GM12878 (cell line): ENCODE measurements around the gene PPARA. TPM values are rescaled to one million over a fixed set of nuclear protein-coding genes. Genes with fewer than 3 reads are reported as not detected.

Source experiments
- ATAC-seq: fragments of 200-7000 bp; cut with Tn5 transposase; 3 replicates; pipeline ENCODE4 v1.9.1; 2020; ENCODE audit warnings: mild to moderate bottlenecking, moderate library complexity
- BruUV-seq: library from RNA; stranded (reverse); fragments of 400-500 nt; replicated peaks from 2 replicates; lab custom pipeline; 2021; lab: Mats Ljungman, UMichigan
- CTCF ChIA-PET: fragments of 300-600 bp; sonication (Branson Sonifier 250); formaldehyde crosslinking; extraction: SDS; loops from one replicate; lab custom pipeline; 2021; ENCODE audit warnings: inconsistent platforms; lab: Yijun Ruan, JAX
- POLR2A ChIA-PET: fragments of 350-600 bp; formaldehyde crosslinking; extraction: SDS; loops from one replicate; lab custom pipeline; 2021; ENCODE audit warnings: inconsistent platforms; lab: Charles Lee
- RAD21 ChIA-PET: fragments of 300-600 bp; sonication (Branson Sonifier 250); formaldehyde crosslinking; loops from one replicate; lab custom pipeline; 2023; ENCODE audit warnings: antibody characterized with exemption; ENCODE audit not compliant: unreplicated experiment; lab: Charles Lee
- SMC1A ChIA-PET: fragments of 300-600 bp; sonication (Branson Sonifier 250); formaldehyde crosslinking; loops from one replicate; lab custom pipeline; 2023; ENCODE audit not compliant: unreplicated experiment, uncharacterized antibody; lab: Charles Lee
- DNase-seq: peaks from one replicate; pipeline ENCODE4 v3.0.0-alpha.2; 2011; ENCODE audit warnings: low read depth, low spot score
- FAIRE-seq: peaks from 3 replicates; lab custom pipeline; 2011; peaks lifted over from hg19 to GRCh38; lab: Jason Lieb, UNC
- H2AFZ ChIP-seq: 2 replicates; pipeline ENCODE4 v1.6.0; 2011; ENCODE audit warnings: low read depth, low read length, control low read depth; ENCODE audit not compliant: control insufficient read depth
- H3K27ac ChIP-seq: 2 replicates; pipeline ENCODE4 v1.5.1; 2011; ENCODE audit warnings: control low read depth; ENCODE audit not compliant: control insufficient read depth, insufficient read depth
- H3K27me3 ChIP-seq, 2 experiments: replicated peaks in 1 of 2; 2 replicates each; pipeline versions ENCODE4 v1.6.0 to v1.6.1; 2011; ENCODE audit warnings: low read length in 1 of 2; ENCODE audit not compliant: control insufficient read depth in 2 of 2, insufficient read depth in 2 of 2
- H3K36me3 ChIP-seq, 2 experiments: 2 replicates each; pipeline ENCODE4 v1.5.1; 2011; ENCODE audit warnings: low read length in 1 of 2; ENCODE audit not compliant: control insufficient read depth in 2 of 2, insufficient read depth in 2 of 2
- H3K4me1 ChIP-seq: 2 replicates; pipeline ENCODE4 v1.6.1; 2011; ENCODE audit warnings: mild to moderate bottlenecking, low read length, moderate library complexity, mixed read lengths; ENCODE audit not compliant: control insufficient read depth, insufficient read depth
- H3K4me2 ChIP-seq: 2 replicates; pipeline ENCODE4 v1.6.0; 2011; ENCODE audit warnings: control low read depth; ENCODE audit not compliant: control insufficient read depth, insufficient read depth
- H3K4me3 ChIP-seq: fragments of 200-600 bp; sonication (generic); 2 replicates; pipeline ENCODE4 v1.5.1; 2016
- H3K79me2 ChIP-seq: 2 replicates; pipeline ENCODE4 v1.6.0; 2011; ENCODE audit warnings: low read length; ENCODE audit not compliant: control insufficient read depth, insufficient read depth
- H3K9ac ChIP-seq: 2 replicates; pipeline ENCODE4 v1.8.0; 2011; ENCODE audit warnings: low read length, control low read depth, mixed read lengths; ENCODE audit not compliant: control insufficient read depth, insufficient read depth
- H3K9me3 ChIP-seq: replicated peaks from 3 replicates; pipeline ENCODE4 v1.5.1; 2011; ENCODE audit warnings: mild to moderate bottlenecking, low read length; ENCODE audit not compliant: control insufficient read depth, insufficient read depth
- H4K20me1 ChIP-seq: 2 replicates; pipeline ENCODE4 v1.6.0; 2011; ENCODE audit not compliant: control insufficient read depth, insufficient read depth
- KAT2A ChIP-seq: conservative IDR thresholded peaks from 2 replicates; pipeline ENCODE4 v1.6.1; 2011; ENCODE audit warnings: low read depth, low read length; ENCODE audit not compliant: control insufficient read depth
- MTA3 ChIP-seq: IDR thresholded peaks from 2 replicates; pipeline ENCODE4 v1.6.1; 2012; ENCODE audit warnings: low read length, inconsistent platforms, borderline replicate concordance
- NFYB ChIP-seq: IDR thresholded peaks from 2 replicates; pipeline ENCODE4 v1.6.1; 2011; ENCODE audit warnings: low read depth, mild to moderate bottlenecking, low read length, improper control_type of control experiment, moderate library complexity; ENCODE audit not compliant: insufficient read depth
- PML ChIP-seq: IDR thresholded peaks from 2 replicates; pipeline ENCODE4 v1.6.1; 2012; ENCODE audit warnings: low read length, inconsistent platforms
- SIX5 ChIP-seq: IDR thresholded peaks from 2 replicates; pipeline ENCODE4 v1.6.1; 2011; ENCODE audit warnings: mild to moderate bottlenecking, low read depth, low read length, moderate library complexity; ENCODE audit not compliant: severe bottlenecking
- STAT1 ChIP-seq: fragments of 450-650 bp; conservative IDR thresholded peaks from 2 replicates; pipeline ENCODE4 v1.6.1; 2014; ENCODE audit warnings: antibody characterized with exemption, mild to moderate bottlenecking
- ZSCAN29 ChIP-seq: fragments of 450-650 bp; IDR thresholded peaks from 2 replicates; pipeline ENCODE4 v1.6.1; 2017; ENCODE audit warnings: mild to moderate bottlenecking, moderate library complexity
- WGBS: methylation state at CpG from one replicate; pipeline ENCODE4 v1.1.6; 2016; ENCODE audit warnings: low lambda C conversion rate; ENCODE audit not compliant: insufficient replicate concordance, insufficient coverage; ENCODE audit errors: missing lambda C conversion rate; 5-methylcytosine and 5-hydroxymethylcytosine counted together
- in situ Hi-C: fragments of 300-500 bp; cut with MboI; formaldehyde crosslinking; loops from 9 replicates; pipeline ENCODE4 v1.14.3; 2018; ENCODE audit warnings: mixed read lengths
- intact Hi-C: fragments of 100-400 bp; cut with micrococcal nuclease; formaldehyde crosslinking; loops from one replicate; pipeline ENCODE4 v1.14.2; 2022; ENCODE audit not compliant: unreplicated experiment
- polyA plus RNA-seq, 11 experiments: library from polyadenylated mRNA; depleted of rRNA in 4 of 11; unstranded in 6 of 11; stranded (reverse) in 5 of 11; fragments of >200 nt; fragmentation: Nextera tagmentation in 4 of 11; fragmentation: Illumina TruSeq in 1 of 11; extraction: Ambion mirVana in 4 of 11; extraction: Trizol in 1 of 11; gene quantifications; 1 replicate in 1 of 11; 2 replicates in 10 of 11; pipeline versions ENCODE4 v1.2.1 to v1.2.3, GENCODE V29; 2011 to 2016; ENCODE audit warnings: inconsistent platforms in 2 of 11, missing spikeins in 2 of 11, low read depth in 1 of 11
- total RNA-seq, 4 experiments: library from RNA; depleted of rRNA in 3 of 4; stranded (reverse); fragments of >200 nt in 3 of 4; fragmentation: Illumina TruSeq in 1 of 4; extraction: Trizol in 1 of 4; gene quantifications; 2 replicates each; pipeline versions ENCODE4 v1.2.1 to v1.2.3, GENCODE V29; 2013 to 2021
- TF ChIP-seq, protein P1 (sequence below): fragments of 450-650 bp; IDR thresholded peaks from 2 replicates; pipeline ENCODE4 v1.6.1; 2017; ENCODE audit warnings: mild to moderate bottlenecking, moderate library complexity
- TF ChIP-seq, protein P2 (sequence below): fragments of 450-650 bp; IDR thresholded peaks from 2 replicates; pipeline ENCODE4 v1.6.1; 2018; ENCODE audit warnings: borderline replicate concordance, mild to moderate bottlenecking; ENCODE audit not compliant: partially characterized antibody
- TF ChIP-seq, protein P3 (sequence below): fragments of 450-650 bp; IDR thresholded peaks from 2 replicates; pipeline ENCODE4 v1.6.1; 2017; ENCODE audit warnings: mild to moderate bottlenecking, moderate library complexity

PPARA gene
- total and polyA plus RNA-seq, 10 of the 15 experiments (the other 5 are each of a cell fraction or from before 2014, with no cell fraction given), result 0.72 to 10.4 (median 4.6) TPM

DNA sequence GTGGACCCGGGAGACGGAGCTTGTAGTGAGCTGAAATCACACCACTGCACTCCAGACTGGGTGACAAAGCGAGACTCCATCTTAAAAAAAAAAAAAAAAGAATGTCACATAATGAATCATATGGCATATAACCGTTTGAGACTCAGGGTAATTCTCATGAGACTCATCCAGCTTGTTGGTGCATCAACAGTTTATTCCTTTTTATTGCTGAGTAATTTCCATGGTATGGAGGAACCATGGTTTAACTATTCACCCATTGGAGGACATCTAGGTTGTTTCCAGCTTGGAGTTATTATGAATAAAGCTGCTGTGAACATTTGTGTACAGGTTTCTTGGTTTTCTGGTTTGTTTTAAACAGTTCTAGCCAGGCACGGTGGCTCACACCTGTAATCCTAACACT, 25.3 kb downstream of the PPARA start (continued):
- TF ChIP-seq, protein P1, sequence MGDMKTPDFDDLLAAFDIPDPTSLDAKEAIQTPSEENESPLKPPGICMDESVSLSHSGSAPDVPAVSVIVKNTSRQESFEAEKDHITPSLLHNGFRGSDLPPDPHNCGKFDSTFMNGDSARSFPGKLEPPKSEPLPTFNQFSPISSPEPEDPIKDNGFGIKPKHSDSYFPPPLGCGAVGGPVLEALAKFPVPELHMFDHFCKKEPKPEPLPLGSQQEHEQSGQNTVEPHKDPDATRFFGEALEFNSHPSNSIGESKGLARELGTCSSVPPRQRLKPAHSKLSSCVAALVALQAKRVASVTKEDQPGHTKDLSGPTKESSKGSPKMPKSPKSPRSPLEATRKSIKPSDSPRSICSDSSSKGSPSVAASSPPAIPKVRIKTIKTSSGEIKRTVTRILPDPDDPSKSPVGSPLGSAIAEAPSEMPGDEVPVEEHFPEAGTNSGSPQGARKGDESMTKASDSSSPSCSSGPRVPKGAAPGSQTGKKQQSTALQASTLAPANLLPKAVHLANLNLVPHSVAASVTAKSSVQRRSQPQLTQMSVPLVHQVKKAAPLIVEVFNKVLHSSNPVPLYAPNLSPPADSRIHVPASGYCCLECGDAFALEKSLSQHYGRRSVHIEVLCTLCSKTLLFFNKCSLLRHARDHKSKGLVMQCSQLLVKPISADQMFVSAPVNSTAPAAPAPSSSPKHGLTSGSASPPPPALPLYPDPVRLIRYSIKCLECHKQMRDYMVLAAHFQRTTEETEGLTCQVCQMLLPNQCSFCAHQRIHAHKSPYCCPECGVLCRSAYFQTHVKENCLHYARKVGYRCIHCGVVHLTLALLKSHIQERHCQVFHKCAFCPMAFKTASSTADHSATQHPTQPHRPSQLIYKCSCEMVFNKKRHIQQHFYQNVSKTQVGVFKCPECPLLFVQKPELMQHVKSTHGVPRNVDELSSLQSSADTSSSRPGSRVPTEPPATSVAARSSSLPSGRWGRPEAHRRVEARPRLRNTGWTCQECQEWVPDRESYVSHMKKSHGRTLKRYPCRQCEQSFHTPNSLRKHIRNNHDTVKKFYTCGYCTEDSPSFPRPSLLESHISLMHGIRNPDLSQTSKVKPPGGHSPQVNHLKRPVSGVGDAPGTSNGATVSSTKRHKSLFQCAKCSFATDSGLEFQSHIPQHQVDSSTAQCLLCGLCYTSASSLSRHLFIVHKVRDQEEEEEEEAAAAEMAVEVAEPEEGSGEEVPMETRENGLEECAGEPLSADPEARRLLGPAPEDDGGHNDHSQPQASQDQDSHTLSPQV, result no peak
- TF ChIP-seq, protein P2, sequence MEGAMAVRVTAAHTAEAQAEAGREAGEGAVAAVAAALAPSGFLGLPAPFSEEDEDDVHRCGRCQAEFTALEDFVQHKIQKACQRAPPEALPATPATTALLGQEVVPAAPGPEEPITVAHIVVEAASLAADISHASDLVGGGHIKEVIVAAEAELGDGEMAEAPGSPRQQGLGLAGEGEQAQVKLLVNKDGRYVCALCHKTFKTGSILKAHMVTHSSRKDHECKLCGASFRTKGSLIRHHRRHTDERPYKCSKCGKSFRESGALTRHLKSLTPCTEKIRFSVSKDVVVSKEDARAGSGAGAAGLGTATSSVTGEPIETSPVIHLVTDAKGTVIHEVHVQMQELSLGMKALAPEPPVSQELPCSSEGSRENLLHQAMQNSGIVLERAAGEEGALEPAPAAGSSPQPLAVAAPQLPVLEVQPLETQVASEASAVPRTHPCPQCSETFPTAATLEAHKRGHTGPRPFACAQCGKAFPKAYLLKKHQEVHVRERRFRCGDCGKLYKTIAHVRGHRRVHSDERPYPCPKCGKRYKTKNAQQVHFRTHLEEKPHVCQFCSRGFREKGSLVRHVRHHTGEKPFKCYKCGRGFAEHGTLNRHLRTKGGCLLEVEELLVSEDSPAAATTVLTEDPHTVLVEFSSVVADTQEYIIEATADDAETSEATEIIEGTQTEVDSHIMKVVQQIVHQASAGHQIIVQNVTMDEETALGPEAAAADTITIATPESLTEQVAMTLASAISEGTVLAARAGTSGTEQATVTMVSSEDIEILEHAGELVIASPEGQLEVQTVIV, result no peak
- TF ChIP-seq STAT1, result no peak
- TF ChIP-seq KAT2A, result no peak

DNA sequence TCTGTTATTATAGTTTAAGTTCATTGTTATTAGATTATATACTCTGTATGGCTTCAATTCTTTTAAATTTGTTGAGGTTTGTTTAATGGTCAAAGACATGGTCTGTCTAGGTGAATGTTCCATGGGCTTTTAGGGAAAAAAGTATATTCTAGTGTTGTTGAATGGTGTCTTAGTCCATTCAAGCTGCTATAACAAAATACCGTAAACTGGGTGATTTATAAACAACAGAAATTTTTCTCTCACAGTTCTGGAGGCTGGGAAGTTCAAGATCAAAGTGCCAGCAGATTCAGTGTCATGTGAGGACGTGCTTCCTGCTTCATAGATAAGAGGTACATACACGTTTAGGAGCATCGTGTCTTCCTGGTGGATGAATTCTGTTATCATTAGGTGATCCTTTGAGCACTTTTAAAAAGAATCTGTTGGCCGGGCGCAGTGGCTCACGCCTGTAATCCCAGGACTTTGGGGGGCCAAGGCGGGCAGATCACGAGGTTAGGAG, 26.2 kb downstream of the PPARA start:
- Histone ChIP-seq H3K9me3 (peaks cover 9% of the 10 kb centered on the region), H3K36me3 (peaks cover 0 to 6% of the 10 kb centered on the region in 2 experiments; a peak in 3 of 4 replicates), H3K4me1 (no peaks in the 10 kb centered on the region; the same call in 1 of the 2 replicates), H3K4me3 (no peak overlapping the region), H3K79me2 (no peaks in the 10 kb centered on the region), H3K9ac (no peak overlapping the region), H3K27ac (no peak overlapping the region), H3K27me3 (no peaks in the 10 kb centered on the region), H2AFZ (no peak overlapping the region), H3K4me2 (no peak overlapping the region), H4K20me1 (no peaks in the 10 kb centered on the region)
- no TSS peak for BruUV-seq
- DNase-seq (no peak), ATAC-seq (no peak), FAIRE-seq (no peak)
- ChIA-PET POLR2A (no interaction called here), SMC1A (no interaction called here), CTCF (no interaction called here), RAD21 (no interaction called here)
- WGBS, result 100% methylated on average over 7 of the region's 9 CpGs
- in situ Hi-C loops, result no loop called here
- intact Hi-C loops, result no loop called here
- TF ChIP-seq PML (no peak), ZSCAN29 (no peak), SIX5 (no peak), MTA3 (no peak), NFYB (no peak), KAT2A (no peak)
- TF ChIP-seq, protein P3, sequence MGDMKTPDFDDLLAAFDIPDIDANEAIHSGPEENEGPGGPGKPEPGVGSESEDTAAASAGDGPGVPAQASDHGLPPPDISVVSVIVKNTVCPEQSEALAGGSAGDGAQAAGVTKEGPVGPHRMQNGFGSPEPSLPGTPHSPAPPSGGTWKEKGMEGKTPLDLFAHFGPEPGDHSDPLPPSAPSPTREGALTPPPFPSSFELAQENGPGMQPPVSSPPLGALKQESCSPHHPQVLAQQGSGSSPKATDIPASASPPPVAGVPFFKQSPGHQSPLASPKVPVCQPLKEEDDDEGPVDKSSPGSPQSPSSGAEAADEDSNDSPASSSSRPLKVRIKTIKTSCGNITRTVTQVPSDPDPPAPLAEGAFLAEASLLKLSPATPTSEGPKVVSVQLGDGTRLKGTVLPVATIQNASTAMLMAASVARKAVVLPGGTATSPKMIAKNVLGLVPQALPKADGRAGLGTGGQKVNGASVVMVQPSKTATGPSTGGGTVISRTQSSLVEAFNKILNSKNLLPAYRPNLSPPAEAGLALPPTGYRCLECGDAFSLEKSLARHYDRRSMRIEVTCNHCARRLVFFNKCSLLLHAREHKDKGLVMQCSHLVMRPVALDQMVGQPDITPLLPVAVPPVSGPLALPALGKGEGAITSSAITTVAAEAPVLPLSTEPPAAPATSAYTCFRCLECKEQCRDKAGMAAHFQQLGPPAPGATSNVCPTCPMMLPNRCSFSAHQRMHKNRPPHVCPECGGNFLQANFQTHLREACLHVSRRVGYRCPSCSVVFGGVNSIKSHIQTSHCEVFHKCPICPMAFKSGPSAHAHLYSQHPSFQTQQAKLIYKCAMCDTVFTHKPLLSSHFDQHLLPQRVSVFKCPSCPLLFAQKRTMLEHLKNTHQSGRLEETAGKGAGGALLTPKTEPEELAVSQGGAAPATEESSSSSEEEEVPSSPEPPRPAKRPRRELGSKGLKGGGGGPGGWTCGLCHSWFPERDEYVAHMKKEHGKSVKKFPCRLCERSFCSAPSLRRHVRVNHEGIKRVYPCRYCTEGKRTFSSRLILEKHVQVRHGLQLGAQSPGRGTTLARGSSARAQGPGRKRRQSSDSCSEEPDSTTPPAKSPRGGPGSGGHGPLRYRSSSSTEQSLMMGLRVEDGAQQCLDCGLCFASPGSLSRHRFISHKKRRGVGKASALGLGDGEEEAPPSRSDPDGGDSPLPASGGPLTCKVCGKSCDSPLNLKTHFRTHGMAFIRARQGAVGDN, result no peak
